Measurements from ENCODE around the gene LINC00305. TPM values are rescaled to one million over a fixed set of nuclear protein-coding genes. Genes with fewer than 3 reads are reported as not detected.

Gene LINC00305
- total RNA-seq, 1 experiment from 2014 or later, result not detected

GRCh38 chr18:64111950-64112349 lies 36.9 kb downstream of the LINC00305 start:
- Histone ChIP-seq H3K27me3 (replicated peaks; ENCODE audit: control insufficient read depth, insufficient read depth, low read length) (no peaks in the 10 kb centered on the region), H3K9me3 (no peaks in the 10 kb centered on the region), H3K4me3 (ENCODE audit: low read depth, low read length) (no peak overlapping the region), H3K4me1 (no peaks in the 10 kb centered on the region), H3K36me3 (ENCODE audit: control insufficient read depth, insufficient read depth, low read length) (no peaks in the 10 kb centered on the region)
- TF ChIP-seq, protein P1, sequence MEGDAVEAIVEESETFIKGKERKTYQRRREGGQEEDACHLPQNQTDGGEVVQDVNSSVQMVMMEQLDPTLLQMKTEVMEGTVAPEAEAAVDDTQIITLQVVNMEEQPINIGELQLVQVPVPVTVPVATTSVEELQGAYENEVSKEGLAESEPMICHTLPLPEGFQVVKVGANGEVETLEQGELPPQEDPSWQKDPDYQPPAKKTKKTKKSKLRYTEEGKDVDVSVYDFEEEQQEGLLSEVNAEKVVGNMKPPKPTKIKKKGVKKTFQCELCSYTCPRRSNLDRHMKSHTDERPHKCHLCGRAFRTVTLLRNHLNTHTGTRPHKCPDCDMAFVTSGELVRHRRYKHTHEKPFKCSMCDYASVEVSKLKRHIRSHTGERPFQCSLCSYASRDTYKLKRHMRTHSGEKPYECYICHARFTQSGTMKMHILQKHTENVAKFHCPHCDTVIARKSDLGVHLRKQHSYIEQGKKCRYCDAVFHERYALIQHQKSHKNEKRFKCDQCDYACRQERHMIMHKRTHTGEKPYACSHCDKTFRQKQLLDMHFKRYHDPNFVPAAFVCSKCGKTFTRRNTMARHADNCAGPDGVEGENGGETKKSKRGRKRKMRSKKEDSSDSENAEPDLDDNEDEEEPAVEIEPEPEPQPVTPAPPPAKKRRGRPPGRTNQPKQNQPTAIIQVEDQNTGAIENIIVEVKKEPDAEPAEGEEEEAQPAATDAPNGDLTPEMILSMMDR (IDR thresholded peaks at IDR 0.05; ENCODE audit: insufficient read depth in 1 of 2, low read depth in 1 of 2, low read length in 1 of 2, severe bottlenecking in 1 of 2, unreplicated experiment in 1 of 2), result no peak
- POLR2A ChIA-PET, result no interaction called here
- CTCF ChIA-PET, result no interaction called here
- no TSS peak for BruUV-seq (replicated peaks)
- H3K4me1 Mint-ChIP-seq (ENCODE audit: low read depth, unreplicated experiment), result no peaks in the 10 kb centered on the region
- H3K4me3 Mint-ChIP-seq (ENCODE audit: unreplicated experiment), result no peak overlapping the region
- no peaks in the 10 kb centered on the region for H3K9me3 Mint-ChIP-seq (ENCODE audit: unreplicated experiment)
- H3K27me3 Mint-ChIP-seq (ENCODE audit: insufficient read depth, unreplicated experiment), result no peaks in the 10 kb centered on the region
- DNase-seq, result no peak
- intact Hi-C loops (cut with micrococcal nuclease; ENCODE audit: unreplicated experiment), result no loop called here
- H3K36me3 Mint-ChIP-seq (ENCODE audit: insufficient read depth, unreplicated experiment), result no peaks in the 10 kb centered on the region
- H3K27ac Mint-ChIP-seq (ENCODE audit: unreplicated experiment), result no peak overlapping the region

DNA sequence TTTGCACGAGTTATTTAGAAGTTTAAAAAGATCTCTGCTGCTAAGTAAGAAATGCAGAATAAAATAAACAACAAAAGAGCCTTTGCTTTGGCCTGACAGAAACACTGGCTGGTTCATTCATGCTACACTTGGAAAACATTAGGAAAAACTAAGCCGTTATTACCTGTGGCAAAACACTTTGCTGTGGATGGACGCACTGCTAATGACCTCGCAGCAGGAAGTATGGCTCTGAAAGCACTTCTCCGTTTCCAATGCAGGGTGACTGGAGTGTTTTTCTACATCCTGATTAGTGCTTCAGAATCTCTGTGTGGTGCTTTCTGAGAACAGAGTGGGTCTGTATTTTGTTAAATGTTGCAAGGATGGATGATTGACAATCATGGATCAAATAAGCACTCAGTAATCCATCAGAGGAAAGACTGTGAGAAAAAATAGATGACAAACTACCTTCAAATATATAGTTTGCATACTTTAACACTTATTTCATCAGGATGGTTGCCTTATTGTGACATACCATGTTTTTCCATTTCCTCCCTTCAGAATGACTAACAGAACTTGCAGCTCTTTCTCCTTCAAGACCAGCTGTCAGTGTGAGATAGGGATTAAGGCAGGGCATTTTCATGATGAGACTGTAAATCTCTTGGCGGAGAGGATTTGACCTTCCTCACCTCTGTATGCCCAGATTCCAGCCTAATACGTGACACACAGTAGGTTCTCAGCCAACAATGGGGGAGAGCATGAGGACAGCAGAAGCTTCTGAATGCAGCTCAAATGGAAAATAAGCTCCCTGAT lies 38.0 kb downstream of the LINC00305 start:
- no peaks in the 10 kb centered on the region for H3K9me3 Mint-ChIP-seq (ENCODE audit: unreplicated experiment)
- H3K27ac Mint-ChIP-seq (ENCODE audit: unreplicated experiment), result no peak overlapping the region
- no peaks in the 10 kb centered on the region for H3K27me3 Mint-ChIP-seq (ENCODE audit: insufficient read depth, unreplicated experiment)
- no peak overlapping the region for H3K4me3 Mint-ChIP-seq (ENCODE audit: unreplicated experiment)
- H3K4me3 ChIP-seq (ENCODE audit: low read depth, low read length), result no peak overlapping the region
- no peaks in the 10 kb centered on the region for H3K9me3 ChIP-seq
- DNase-seq, result no peak
- TF ChIP-seq, protein P1 (IDR thresholded peaks at IDR 0.05; ENCODE audit: insufficient read depth in 1 of 2, low read depth in 1 of 2, low read length in 1 of 2, severe bottlenecking in 1 of 2, unreplicated experiment in 1 of 2), result no peak
- H3K4me1 ChIP-seq, result no peaks in the 10 kb centered on the region
- intact Hi-C loops (cut with micrococcal nuclease; ENCODE audit: unreplicated experiment), result no loop called here
- ChIA-PET CTCF (no interaction called here), POLR2A (no interaction called here)
- H3K27me3 ChIP-seq (replicated peaks; ENCODE audit: control insufficient read depth, insufficient read depth, low read length), result no peaks in the 10 kb centered on the region
- BruUV-seq (replicated peaks), result no TSS peak
- no peaks in the 10 kb centered on the region for H3K36me3 ChIP-seq (ENCODE audit: control insufficient read depth, insufficient read depth, low read length)
- no peaks in the 10 kb centered on the region for H3K4me1 Mint-ChIP-seq (ENCODE audit: low read depth, unreplicated experiment)
- no peaks in the 10 kb centered on the region for H3K36me3 Mint-ChIP-seq (ENCODE audit: insufficient read depth, unreplicated experiment)

GRCh38 chr18:64103986-64104385 lies 44.9 kb downstream of the LINC00305 start:
- TF ChIP-seq, protein P1 (IDR thresholded peaks at IDR 0.05; ENCODE audit: insufficient read depth in 1 of 2, low read depth in 1 of 2, low read length in 1 of 2, severe bottlenecking in 1 of 2, unreplicated experiment in 1 of 2), result no peak
- Histone ChIP-seq H3K4me1 (no peaks in the 10 kb centered on the region), H3K4me3 (ENCODE audit: low read depth, low read length) (no peak overlapping the region), H3K9me3 (no peaks in the 10 kb centered on the region), H3K36me3 (ENCODE audit: control insufficient read depth, insufficient read depth, low read length) (no peaks in the 10 kb centered on the region), H3K27me3 (replicated peaks; ENCODE audit: control insufficient read depth, insufficient read depth, low read length) (no peaks in the 10 kb centered on the region)
- H3K27ac Mint-ChIP-seq (ENCODE audit: unreplicated experiment), result no peak overlapping the region
- no TSS peak for BruUV-seq (replicated peaks)
- no peak for DNase-seq
- CTCF ChIA-PET, result no interaction called here
- POLR2A ChIA-PET, result no interaction called here
- H3K9me3 Mint-ChIP-seq (ENCODE audit: unreplicated experiment), result no peaks in the 10 kb centered on the region
- H3K4me1 Mint-ChIP-seq (ENCODE audit: low read depth, unreplicated experiment), result peaks cover 6% of the 10 kb centered on the region
- intact Hi-C loops (cut with micrococcal nuclease; ENCODE audit: unreplicated experiment), result no loop called here
- H3K4me3 Mint-ChIP-seq (ENCODE audit: unreplicated experiment), result no peak overlapping the region
- H3K27me3 Mint-ChIP-seq (ENCODE audit: insufficient read depth, unreplicated experiment), result no peaks in the 10 kb centered on the region
- no peaks in the 10 kb centered on the region for H3K36me3 Mint-ChIP-seq (ENCODE audit: insufficient read depth, unreplicated experiment)

Data from Caco-2 (cell line).